ENCODE measurements around the gene KLHDC4. TPM values are rescaled to one million over a fixed set of nuclear protein-coding genes. Genes with fewer than 3 reads are reported as not detected.

KLHDC4 gene
- total RNA-seq, result 10 to 100 TPM; 83.3 to 84.3 TPM

DNA sequence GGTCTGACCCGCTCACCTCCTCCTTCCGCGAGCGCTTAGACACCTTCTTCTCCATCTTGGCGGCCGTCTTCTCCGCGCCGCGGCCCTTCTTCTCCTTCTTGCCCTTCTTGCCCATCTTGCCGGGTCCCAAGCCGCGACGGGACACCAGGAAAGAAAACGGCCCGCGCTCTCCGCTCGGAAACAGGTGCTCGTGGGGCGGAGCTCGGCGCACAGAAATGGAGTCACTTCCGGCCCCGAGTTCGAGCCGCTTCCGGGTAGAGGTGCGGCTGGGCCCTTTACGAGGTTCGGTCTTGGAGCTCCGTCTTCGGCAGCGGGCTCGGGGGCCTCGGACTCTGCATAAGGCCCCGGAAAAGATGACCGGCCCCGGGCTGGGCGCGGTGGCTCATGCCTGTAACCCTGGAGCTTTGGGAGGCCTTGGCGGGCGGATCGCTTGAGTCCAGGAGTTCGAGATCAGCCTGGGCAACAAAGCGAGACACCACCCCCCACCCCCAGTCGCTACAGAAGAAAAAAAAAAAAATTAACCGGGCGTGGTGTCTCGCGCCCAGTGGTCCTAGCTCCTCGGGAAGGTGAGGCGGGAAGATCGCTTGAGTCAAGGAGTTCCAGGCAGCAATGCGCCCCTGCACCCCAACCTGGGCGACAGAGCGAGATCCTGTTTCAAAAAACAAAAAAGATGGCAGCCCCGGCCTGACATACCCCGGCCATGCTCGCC is at the start of gene KLHDC4:
KLHDC4 (minus strand) TSS at position 211 of the 709 bp plus-strand sequence; CDS start at position 115, 96 bp downstream.
- CTCF ChIA-PET, result interaction anchor here (0.9 to 2.0 kb wide), 8 partner anchors 13 to 106 kb away, joined by 3 to 13 read pairs (median 4); no protein-coding TSS in a partner anchor
- POLR2A ChIA-PET, result interaction anchor here (0.6 to 2.8 kb wide), 11 partner anchors 12 to 383 kb away, joined by 3 to 18 read pairs (median 4); partner anchors contain the start of genes BANP, FBXO31 and SLC7A5

- ChIA-PET CTCF (interaction anchor here (1.4 kb wide), 1 partner anchor 36 kb away, joined by 5 read pairs; no protein-coding TSS in a partner anchor), POLR2A (no interaction called here)
Observed at GRCh38 chr16:87815567-87815966, 49.8 kb upstream of the KLHDC4 start.

GRCh38 chr16:87812200-87812656 is 46.4 kb upstream of the KLHDC4 start:
- ChIA-PET CTCF (no interaction called here), POLR2A (no interaction called here)

DNA sequence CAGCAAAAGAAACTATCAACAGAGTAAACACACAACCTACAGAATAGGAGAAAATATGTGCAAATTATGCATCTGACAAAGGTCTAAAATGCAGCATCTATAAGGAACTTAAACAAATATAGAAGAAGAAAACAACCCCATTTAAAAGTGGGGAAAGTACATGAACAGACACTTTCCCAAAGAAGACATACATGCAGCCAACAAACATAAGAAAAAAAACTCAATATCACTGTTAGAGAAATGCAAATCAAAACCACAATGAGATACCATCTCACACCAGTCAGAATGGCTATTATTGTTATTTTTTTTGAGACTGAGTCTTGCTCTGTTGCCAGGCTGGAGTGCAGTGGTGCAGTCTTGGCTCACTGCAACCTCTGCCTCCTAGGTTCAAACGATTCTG is 45.7 kb upstream of the KLHDC4 start:
- CTCF ChIA-PET, result interaction anchor here (0.8 to 1.6 kb wide), 2 partner anchors 26 to 38 kb away, joined by 3 to 5 read pairs; no protein-coding TSS in a partner anchor
- POLR2A ChIA-PET, result interaction anchor here (0.8 kb wide), 1 partner anchor 13 kb away, joined by 3 read pairs; no protein-coding TSS in a partner anchor

- POLR2A ChIA-PET, result interaction anchor here (0.6 kb wide), 1 partner anchor 13 kb away, joined by 3 read pairs; no protein-coding TSS in a partner anchor
- CTCF ChIA-PET, result interaction anchor here (1.6 kb wide), 1 partner anchor 29 kb away, joined by 8 read pairs; no protein-coding TSS in a partner anchor
Observed at GRCh38 chr16:87809150-87809902, 43.5 kb upstream of the KLHDC4 start.

GRCh38 chr16:87808108-87808507 is 42.3 kb upstream of the KLHDC4 start:
- POLR2A ChIA-PET, result no interaction called here
- CTCF ChIA-PET, result interaction anchor here (0.5 to 3.1 kb wide), 2 partner anchors 29 to 64 kb away, joined by 3 to 13 read pairs; no protein-coding TSS in a partner anchor

- ChIA-PET CTCF (interaction anchor here (0.6 to 3.1 kb wide), 6 partner anchors 26 to 171 kb away, joined by 3 to 13 read pairs (median 4); no protein-coding TSS in a partner anchor), POLR2A (interaction anchor here (0.6 to 2.8 kb wide), 4 partner anchors 27 to 62 kb away, joined by 4 to 37 read pairs (median 6); no protein-coding TSS in a partner anchor)
Observed at GRCh38 chr16:87806641-87807546, 41.1 kb upstream of the KLHDC4 start.

DNA sequence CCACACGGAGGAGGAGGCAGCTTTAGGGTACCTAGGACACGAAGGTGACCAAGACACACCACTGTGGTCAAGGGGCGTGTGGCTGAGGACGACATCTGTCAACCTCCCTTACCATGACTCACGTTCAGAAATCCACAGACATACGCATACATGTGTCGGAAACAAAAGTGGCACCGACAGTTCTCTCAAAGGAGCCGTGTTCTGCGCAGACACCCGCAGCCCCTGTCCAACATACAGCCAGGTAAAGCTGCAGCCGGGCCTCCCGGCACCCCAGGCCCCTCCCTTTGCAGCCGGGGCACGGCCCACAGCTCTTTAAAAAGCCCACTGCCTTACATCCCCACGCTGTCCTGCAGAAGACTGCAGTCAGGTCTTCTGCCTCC is 40.5 kb upstream of the KLHDC4 start:
- CTCF ChIA-PET, result interaction anchor here (0.6 to 3.1 kb wide), 6 partner anchors 26 to 170 kb away, joined by 3 to 13 read pairs (median 4); no protein-coding TSS in a partner anchor
- POLR2A ChIA-PET, result interaction anchor here (0.6 to 2.8 kb wide), 4 partner anchors 26 to 62 kb away, joined by 4 to 37 read pairs (median 6); no protein-coding TSS in a partner anchor

- CTCF ChIA-PET, result interaction anchor here (1.0 kb wide), 1 partner anchor 46 kb away, joined by 3 read pairs; no protein-coding TSS in a partner anchor
- POLR2A ChIA-PET, result no interaction called here
Observed at GRCh38 chr16:87803385-87803784, 37.6 kb upstream of the KLHDC4 start.

- POLR2A ChIA-PET, result no interaction called here
- CTCF ChIA-PET, result interaction anchor here (0.5 to 0.6 kb wide), 2 partner anchors 10 to 26 kb away, joined by 3 read pairs; no protein-coding TSS in a partner anchor
Observed at GRCh38 chr16:87802670-87803069, 36.9 kb upstream of the KLHDC4 start.

DNA sequence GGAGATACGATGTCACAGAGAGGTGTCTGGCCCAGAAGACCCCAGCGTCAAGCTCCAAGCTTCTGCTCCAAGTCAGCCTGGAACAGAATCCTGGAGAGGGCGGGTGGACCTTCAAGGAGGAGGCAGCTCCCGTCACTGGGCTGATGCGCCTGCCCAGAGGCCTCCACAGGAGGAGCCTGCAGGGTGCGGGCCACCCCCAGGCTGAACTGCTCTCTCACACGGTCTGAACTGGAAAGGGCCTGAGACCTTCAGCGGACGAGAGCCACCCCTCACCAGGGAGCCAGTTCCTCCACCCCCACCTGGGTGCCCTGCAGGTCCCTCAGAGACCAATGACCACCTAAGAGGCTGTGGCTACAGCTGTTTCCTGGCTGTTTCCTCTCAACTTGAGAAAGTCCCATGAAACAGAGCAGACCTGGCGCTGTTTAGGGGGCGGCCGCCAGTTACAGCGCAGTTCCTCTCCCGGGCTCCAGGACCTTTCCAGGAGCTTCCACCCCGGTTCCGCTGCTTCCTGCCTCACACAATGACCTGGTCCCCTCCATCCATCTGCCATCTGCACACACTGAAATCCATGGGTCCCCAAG is 36.0 kb upstream of the KLHDC4 start:
- POLR2A ChIA-PET, result interaction anchor here (0.7 kb wide), 1 partner anchor 50 kb away, joined by 3 read pairs; no protein-coding TSS in a partner anchor

GRCh38 chr16:87800497-87800896 is 34.7 kb upstream of the KLHDC4 start:
- POLR2A ChIA-PET, result no interaction called here
- CTCF ChIA-PET, result no interaction called here

More for the DNA sequence above, 36.0 kb upstream of the KLHDC4 start:
- CTCF ChIA-PET, result interaction anchor here (0.7 to 1.0 kb wide), 2 partner anchors 18 to 21 kb away, joined by 3 read pairs; no protein-coding TSS in a partner anchor

DNA sequence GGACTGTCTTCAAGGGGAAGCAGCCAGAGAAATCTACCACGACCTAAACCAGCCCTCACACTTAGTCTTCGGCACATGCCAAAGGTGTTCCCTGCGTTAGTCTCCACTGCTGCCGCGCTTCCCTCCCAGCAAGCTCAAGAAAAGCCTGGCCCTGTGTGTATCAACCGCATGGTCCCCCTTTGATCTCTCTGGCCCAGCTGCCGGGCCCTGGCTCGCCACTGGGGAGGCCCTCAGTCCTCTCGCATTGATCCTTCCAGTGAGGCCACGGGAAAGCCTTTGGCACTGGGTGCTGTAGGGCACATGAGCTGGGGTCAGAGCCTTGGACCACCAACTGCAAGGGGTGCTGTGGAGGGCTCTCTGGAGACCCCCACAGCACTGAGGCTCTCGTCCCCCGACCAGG is 29.6 kb upstream of the KLHDC4 start:
- ChIA-PET POLR2A (no interaction called here), CTCF (interaction anchor here (1.1 kb wide), 1 partner anchor 16 kb away, joined by 4 read pairs; no protein-coding TSS in a partner anchor)

DNA sequence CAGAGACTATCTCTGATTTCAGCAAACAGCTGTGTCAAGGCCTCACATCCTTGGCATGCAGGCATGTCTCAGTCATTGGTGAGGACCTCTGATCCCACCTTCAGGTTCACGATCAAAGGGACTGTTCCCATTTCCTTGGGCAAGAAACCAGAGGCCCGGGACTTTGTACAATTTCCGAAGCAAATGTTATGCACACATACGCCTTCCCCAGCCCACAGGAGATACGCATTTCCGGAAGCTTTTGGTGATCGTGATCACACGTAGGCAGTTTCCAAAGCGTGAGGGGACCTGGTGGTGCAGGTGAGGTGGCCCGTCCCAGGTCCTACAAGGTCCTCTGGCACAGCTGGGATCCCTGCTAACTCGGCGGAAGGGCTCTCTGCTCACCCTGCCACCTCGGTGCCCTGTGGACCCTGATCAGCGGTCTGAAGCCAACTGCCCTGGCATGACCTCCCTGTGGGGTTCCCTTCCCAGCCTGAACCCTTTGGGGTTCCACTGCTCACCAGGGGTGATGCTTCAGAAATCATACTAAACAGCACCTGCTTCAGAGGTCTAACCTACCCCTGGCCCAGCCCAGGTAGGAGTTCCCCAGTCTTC is 28.8 kb upstream of the KLHDC4 start:
- CTCF ChIA-PET, result interaction anchor here (1.1 kb wide), 1 partner anchor 15 kb away, joined by 4 read pairs; no protein-coding TSS in a partner anchor
- POLR2A ChIA-PET, result no interaction called here

DNA sequence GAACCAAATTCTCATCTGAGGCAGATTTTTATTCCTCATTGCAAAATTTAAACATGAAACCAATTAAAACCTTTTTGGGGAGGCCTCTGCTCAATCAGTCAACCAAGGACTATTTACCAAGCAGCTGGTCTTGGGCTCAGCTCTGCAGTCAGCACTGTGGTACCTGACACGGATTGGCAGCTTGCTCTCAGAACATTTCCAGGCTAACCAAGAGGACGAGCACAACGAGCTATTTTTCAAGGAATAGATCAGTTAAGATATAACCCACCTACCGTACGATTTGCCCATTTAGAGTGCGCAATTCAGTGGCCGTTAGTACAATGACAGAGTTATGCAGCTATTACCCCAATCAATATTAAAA is 26.4 kb upstream of the KLHDC4 start:
- ChIA-PET CTCF (interaction anchor here (0.7 to 2.1 kb wide), 5 partner anchors 11 to 69 kb away, joined by 3 to 7 read pairs (median 4); no protein-coding TSS in a partner anchor), POLR2A (no interaction called here)

GRCh38 chr16:87791295-87792204 is 25.8 kb upstream of the KLHDC4 start:
- POLR2A ChIA-PET, result no interaction called here
- CTCF ChIA-PET, result interaction anchor here (0.7 to 1.2 kb wide), 3 partner anchors 37 to 69 kb away, joined by 4 to 5 read pairs (median 4); no protein-coding TSS in a partner anchor
